GM12872 (cell line): ENCODE results near the gene ARHGEF2.

ENCODE experiments used
- CTCF ChIP-seq: IDR thresholded peaks from 3 replicates; pipeline ENCODE4 v1.5.1; 2011; ENCODE audit warnings: low read depth, mild to moderate bottlenecking, low read length, moderate library complexity; ENCODE audit not compliant: insufficient read depth

ARHGEF2 gene

GRCh38 chr1:155925506-155925905 lies 52.8 kb downstream of the ARHGEF2 start:
- no peak for TF ChIP-seq CTCF

- TF ChIP-seq CTCF = no peak
These were observed 57.6 kb downstream of the ARHGEF2 start for GRCh38 chr1:155920717-155921116.

GRCh38 chr1:155919801-155920200 lies 58.5 kb downstream of the ARHGEF2 start:
- TF ChIP-seq CTCF = no peak

- no peak for TF ChIP-seq CTCF
These were observed 59.7 kb downstream of the ARHGEF2 start for GRCh38 chr1:155918660-155919059.

GRCh38 chr1:155913969-155914757 lies 64.2 kb downstream of the ARHGEF2 start:
- no peak for TF ChIP-seq CTCF

GRCh38 chr1:155912056-155912536 lies 66.3 kb downstream of the ARHGEF2 start:
- TF ChIP-seq CTCF = no peak

GRCh38 chr1:155911156-155912055 lies 66.9 kb downstream of the ARHGEF2 start, which contains the start of gene RIT1:
Gene RIT1, minus strand, starts transcription at chr1:155911349. Its CDS starts 588 bp downstream, at chr1:155910761.
- no peak for TF ChIP-seq CTCF
